Measurements from ENCODE around the gene RNF152.

DNA sequence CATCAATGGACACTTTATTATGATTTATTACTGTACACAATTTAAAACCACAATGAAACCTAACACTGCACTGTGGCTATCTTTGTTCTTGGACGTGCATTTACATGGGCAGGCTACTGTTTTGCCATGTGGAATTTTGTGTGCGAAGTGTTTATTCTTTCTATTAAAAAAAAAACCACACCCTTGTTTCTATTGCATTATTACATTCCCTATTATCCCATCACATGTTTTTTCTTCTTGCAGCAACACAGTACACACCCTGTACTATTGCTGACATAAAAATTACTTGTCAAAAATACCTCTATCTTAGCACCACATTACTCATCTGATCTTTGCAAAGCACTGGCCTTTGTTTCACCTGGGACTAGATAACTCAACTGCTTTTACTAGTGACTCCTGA lies 1.5 kb downstream of the RNF152 start:
- TF ChIP-seq, protein P1, sequence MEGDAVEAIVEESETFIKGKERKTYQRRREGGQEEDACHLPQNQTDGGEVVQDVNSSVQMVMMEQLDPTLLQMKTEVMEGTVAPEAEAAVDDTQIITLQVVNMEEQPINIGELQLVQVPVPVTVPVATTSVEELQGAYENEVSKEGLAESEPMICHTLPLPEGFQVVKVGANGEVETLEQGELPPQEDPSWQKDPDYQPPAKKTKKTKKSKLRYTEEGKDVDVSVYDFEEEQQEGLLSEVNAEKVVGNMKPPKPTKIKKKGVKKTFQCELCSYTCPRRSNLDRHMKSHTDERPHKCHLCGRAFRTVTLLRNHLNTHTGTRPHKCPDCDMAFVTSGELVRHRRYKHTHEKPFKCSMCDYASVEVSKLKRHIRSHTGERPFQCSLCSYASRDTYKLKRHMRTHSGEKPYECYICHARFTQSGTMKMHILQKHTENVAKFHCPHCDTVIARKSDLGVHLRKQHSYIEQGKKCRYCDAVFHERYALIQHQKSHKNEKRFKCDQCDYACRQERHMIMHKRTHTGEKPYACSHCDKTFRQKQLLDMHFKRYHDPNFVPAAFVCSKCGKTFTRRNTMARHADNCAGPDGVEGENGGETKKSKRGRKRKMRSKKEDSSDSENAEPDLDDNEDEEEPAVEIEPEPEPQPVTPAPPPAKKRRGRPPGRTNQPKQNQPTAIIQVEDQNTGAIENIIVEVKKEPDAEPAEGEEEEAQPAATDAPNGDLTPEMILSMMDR (IDR thresholded peaks at IDR 0.05), result no peak
- no peak for TF ChIP-seq POLR2A (IDR thresholded peaks at IDR 0.05)
- TF ChIP-seq EP300 (IDR thresholded peaks at IDR 0.05), result peak in 1 of 2 donors; percentile 36
